ENCODE results near the gene CXorf38.
"Not testable (repeated sequence)": the region's sequence is repeated elsewhere in the genome, so short reads cannot be mapped to it uniquely, and the experiment has no call there.

CXorf38 gene

GRCh38 chrX:40615976-40616375 lies 31.4 kb downstream of the CXorf38 start:
- Histone ChIP-seq H3K4me3 (ENCODE audit: low read depth, low read length) (no peak overlapping the region), H3K36me3 (no peaks in the 10 kb centered on the region), H3K27ac (no peak overlapping the region), H3K27me3 (ENCODE audit: insufficient read depth, low read depth, severe bottlenecking) (no peaks in the 10 kb centered on the region), H3K9me3 (ENCODE audit: severe bottlenecking) (no peaks in the 10 kb centered on the region)
- TF ChIP-seq CTCF (IDR thresholded peaks at IDR 0.05; ENCODE audit: low read depth, low read length): no peak
- DNase-seq: no peak

- H3K27me3 ChIP-seq (ENCODE audit: insufficient read depth, low read depth, severe bottlenecking): no peaks in the 10 kb centered on the region
- no peaks in the 10 kb centered on the region for H3K9me3 ChIP-seq (ENCODE audit: severe bottlenecking)
- DNase-seq: no peak
- TF ChIP-seq CTCF (IDR thresholded peaks at IDR 0.05; ENCODE audit: low read depth, low read length): no peak
- no peaks in the 10 kb centered on the region for H3K36me3 ChIP-seq
- H3K4me3 ChIP-seq (ENCODE audit: low read depth, low read length): no peak overlapping the region
- H3K27ac ChIP-seq: no peak overlapping the region
Observed at GRCh38 chrX:40612511-40612910, 34.9 kb downstream of the CXorf38 start.

- no peak for DNase-seq
- Histone ChIP-seq H3K36me3 (no peaks in the 10 kb centered on the region), H3K27ac (no peak overlapping the region), H3K9me3 (ENCODE audit: severe bottlenecking) (no peaks in the 10 kb centered on the region), H3K27me3 (ENCODE audit: insufficient read depth, low read depth, severe bottlenecking) (no peaks in the 10 kb centered on the region), H3K4me3 (ENCODE audit: low read depth, low read length) (no peak overlapping the region)
- no peak for TF ChIP-seq CTCF (IDR thresholded peaks at IDR 0.05; ENCODE audit: low read depth, low read length)
Observed at GRCh38 chrX:40607381-40607780, 40.0 kb downstream of the CXorf38 start.

GRCh38 chrX:40603446-40603845 lies 43.9 kb downstream of the CXorf38 start:
- no peaks in the 10 kb centered on the region for H3K27me3 ChIP-seq (ENCODE audit: insufficient read depth, low read depth, severe bottlenecking)
- H3K9me3 ChIP-seq (ENCODE audit: severe bottlenecking): no peaks in the 10 kb centered on the region
- no peak for TF ChIP-seq CTCF (IDR thresholded peaks at IDR 0.05; ENCODE audit: low read depth, low read length)
- no peak overlapping the region for H3K4me3 ChIP-seq (ENCODE audit: low read depth, low read length)
- DNase-seq: no peak
- no peak overlapping the region for H3K27ac ChIP-seq
- peaks cover 31% of the 10 kb centered on the region for H3K36me3 ChIP-seq

- peaks cover 27% of the 10 kb centered on the region for H3K36me3 ChIP-seq
- not testable (repeated sequence) for H3K27ac ChIP-seq; DNase-seq; H3K9me3 ChIP-seq (ENCODE audit: severe bottlenecking); H3K4me3 ChIP-seq (ENCODE audit: low read depth, low read length); H3K27me3 ChIP-seq (ENCODE audit: insufficient read depth, low read depth, severe bottlenecking)
Observed at GRCh38 chrX:40589616-40590321, 57.6 kb downstream of the CXorf38 start.

GRCh38 chrX:40587623-40588022 lies 59.7 kb downstream of the CXorf38 start:
- DNase-seq; H3K27ac ChIP-seq; H3K27me3 ChIP-seq (ENCODE audit: insufficient read depth, low read depth, severe bottlenecking); H3K9me3 ChIP-seq (ENCODE audit: severe bottlenecking); H3K4me3 ChIP-seq (ENCODE audit: low read depth, low read length): not testable (repeated sequence)
- H3K36me3 ChIP-seq: peaks cover 18% of the 10 kb centered on the region

GRCh38 chrX:40582811-40583210 lies 64.5 kb downstream of the CXorf38 start:
- no peaks in the 10 kb centered on the region for H3K9me3 ChIP-seq (ENCODE audit: severe bottlenecking)
- no peak for TF ChIP-seq CTCF (IDR thresholded peaks at IDR 0.05; ENCODE audit: low read depth, low read length)

GRCh38 chrX:40582178-40582577 lies 65.2 kb downstream of the CXorf38 start:
- H3K4me3 ChIP-seq (ENCODE audit: low read depth, low read length); H3K27ac ChIP-seq; H3K9me3 ChIP-seq (ENCODE audit: severe bottlenecking); DNase-seq; H3K36me3 ChIP-seq; H3K27me3 ChIP-seq (ENCODE audit: insufficient read depth, low read depth, severe bottlenecking): not testable (repeated sequence)

More at GRCh38 chrX:40582811-40583210, 64.5 kb downstream of the CXorf38 start:
- Histone ChIP-seq H3K4me3 (ENCODE audit: low read depth, low read length) (no peak overlapping the region), H3K27me3 (ENCODE audit: insufficient read depth, low read depth, severe bottlenecking) (no peaks in the 10 kb centered on the region), H3K36me3 (no peaks in the 10 kb centered on the region), H3K27ac (no peak overlapping the region)
- no peak for DNase-seq
